Natural killer cell (primary cell): ENCODE results near the gene DHX16. TPM values are rescaled to one million over a fixed set of nuclear protein-coding genes. Genes with fewer than 3 reads are reported as not detected.
A peak's percentile ranks its signal among the peaks of the same experiment; 100 is the strongest.

Experiments used
- ATAC-seq, 3 donors: fragments of 150-1000 bp in 2 of 3; fragments of 200-7000 bp in 1 of 3; cut with Tn5 transposase; 1 replicate in 1 of 3; 2 replicates in 2 of 3; pipeline ENCODE4 v1.10.0; 2021; ENCODE audit warnings: mild to moderate bottlenecking in 2 of 3, moderate library complexity in 2 of 3
- DNase-seq, 2 donors: peaks; one replicate each; pipeline versions ENCODE4 v3.0.0 to v3.0.0-alpha.2; 2013 to 2021; ENCODE audit warnings: mixed read lengths in 1 of 2
- H3K27ac ChIP-seq: one replicate; pipeline ENCODE4 v1.5.1; 2013; ENCODE audit warnings: mild to moderate bottlenecking, low read length
- H3K27me3 ChIP-seq: one replicate; pipeline ENCODE4 v1.6.1; 2013; ENCODE audit warnings: low read length; ENCODE audit not compliant: control insufficient read depth, insufficient read depth
- H3K36me3 ChIP-seq: one replicate; pipeline ENCODE4 v1.6.1; 2013; ENCODE audit warnings: low read length; ENCODE audit not compliant: control insufficient read depth, insufficient read depth
- H3K4me1 ChIP-seq: one replicate; pipeline ENCODE4 v1.6.1; 2013; ENCODE audit warnings: low read length; ENCODE audit not compliant: control insufficient read depth, insufficient read depth
- H3K4me3 ChIP-seq: one replicate; pipeline ENCODE4 v1.5.1; 2013; ENCODE audit warnings: low read length
- H3K9me3 ChIP-seq: one replicate; pipeline ENCODE4 v1.6.1; 2013; ENCODE audit warnings: low read length; ENCODE audit not compliant: control insufficient read depth, insufficient read depth
- H3K27ac Mint-ChIP-seq, 2 donors: one replicate each; pipeline ENCODE4 v1.8.0; 2022; ENCODE audit warnings: mild to moderate bottlenecking in 2 of 2, mixed read lengths in 2 of 2, moderate library complexity in 1 of 2
- H3K27me3 Mint-ChIP-seq, 2 donors: one replicate each; pipeline ENCODE4 v1.8.0; 2022; ENCODE audit warnings: low read depth in 2 of 2, mixed read lengths in 2 of 2
- H3K36me3 Mint-ChIP-seq: one replicate; pipeline ENCODE4 v1.8.0; 2022; ENCODE audit warnings: mixed read lengths
- H3K4me1 Mint-ChIP-seq, 2 donors: one replicate each; pipeline ENCODE4 v1.8.0; 2022; ENCODE audit warnings: mixed read lengths in 2 of 2
- H3K4me3 Mint-ChIP-seq: one replicate; pipeline ENCODE4 v1.8.0; 2022; ENCODE audit warnings: mild to moderate bottlenecking, moderate library complexity, mixed read lengths
- H3K9me3 Mint-ChIP-seq, 2 donors: one replicate each; pipeline ENCODE4 v1.8.0; 2022; ENCODE audit warnings: mixed read lengths in 2 of 2
- WGBS: methylation state at CpG from one replicate; pipeline ENCODE4 v1.1.7; 2013; ENCODE audit warnings: missing lambda C conversion rate; ENCODE audit not compliant: insufficient coverage; 5-methylcytosine and 5-hydroxymethylcytosine counted together
- intact Hi-C: fragments of 100-400 bp; cut with micrococcal nuclease; formaldehyde crosslinking; loops from one replicate; pipeline ENCODE4 v1.14.2; 2022
- total RNA-seq, 4 donors: library from RNA; stranded (reverse); fragments of 120-200 nt in 1 of 4; gene quantifications; one replicate each; pipeline versions ENCODE4 v1.2.3 to v1.2.4, GENCODE V29; 2013 to 2022
- TF ChIP-seq, protein P1 (sequence below): fragments of 200-600 bp; IDR thresholded peaks from one replicate; pipeline ENCODE4 v1.8.0; 2022; ENCODE audit warnings: antibody characterized with exemption

The DHX16 gene
- total RNA-seq, 3 donors from 2014 or later (not counting 1 experiment from before 2014, with no cell fraction given): 27.3 to 35.7 (median 27.7) TPM

- Mint-ChIP-seq H3K27me3 (no peaks in the 10 kb centered on the region), H3K9me3 (no peaks in the 10 kb centered on the region), H3K4me1 (peaks cover 9 to 39% of the 10 kb centered on the region in 2 donors), H3K27ac (peak overlapping the region in 1 of 2 donors; percentile 29), H3K4me3 (no peak overlapping the region), H3K36me3 (peaks cover 8% of the 10 kb centered on the region)
- 94% methylated on average over 6 of the region's 6 CpGs for WGBS
- no peak overlapping the region for H3K4me3 ChIP-seq
- H3K27me3 ChIP-seq: no peaks in the 10 kb centered on the region
- TF ChIP-seq, protein P1, sequence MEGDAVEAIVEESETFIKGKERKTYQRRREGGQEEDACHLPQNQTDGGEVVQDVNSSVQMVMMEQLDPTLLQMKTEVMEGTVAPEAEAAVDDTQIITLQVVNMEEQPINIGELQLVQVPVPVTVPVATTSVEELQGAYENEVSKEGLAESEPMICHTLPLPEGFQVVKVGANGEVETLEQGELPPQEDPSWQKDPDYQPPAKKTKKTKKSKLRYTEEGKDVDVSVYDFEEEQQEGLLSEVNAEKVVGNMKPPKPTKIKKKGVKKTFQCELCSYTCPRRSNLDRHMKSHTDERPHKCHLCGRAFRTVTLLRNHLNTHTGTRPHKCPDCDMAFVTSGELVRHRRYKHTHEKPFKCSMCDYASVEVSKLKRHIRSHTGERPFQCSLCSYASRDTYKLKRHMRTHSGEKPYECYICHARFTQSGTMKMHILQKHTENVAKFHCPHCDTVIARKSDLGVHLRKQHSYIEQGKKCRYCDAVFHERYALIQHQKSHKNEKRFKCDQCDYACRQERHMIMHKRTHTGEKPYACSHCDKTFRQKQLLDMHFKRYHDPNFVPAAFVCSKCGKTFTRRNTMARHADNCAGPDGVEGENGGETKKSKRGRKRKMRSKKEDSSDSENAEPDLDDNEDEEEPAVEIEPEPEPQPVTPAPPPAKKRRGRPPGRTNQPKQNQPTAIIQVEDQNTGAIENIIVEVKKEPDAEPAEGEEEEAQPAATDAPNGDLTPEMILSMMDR: no peak
- DNase-seq (no peak), ATAC-seq (no peak)
- H3K27ac ChIP-seq: no peak overlapping the region
- no peaks in the 10 kb centered on the region for H3K9me3 ChIP-seq
- H3K36me3 ChIP-seq: peaks cover 36% of the 10 kb centered on the region
- peaks cover 17% of the 10 kb centered on the region for H3K4me1 ChIP-seq
- intact Hi-C loops: no loop called here
These were observed 34.6 kb upstream of the DHX16 start for GRCh38 chr6:30707281-30707850.

DNA sequence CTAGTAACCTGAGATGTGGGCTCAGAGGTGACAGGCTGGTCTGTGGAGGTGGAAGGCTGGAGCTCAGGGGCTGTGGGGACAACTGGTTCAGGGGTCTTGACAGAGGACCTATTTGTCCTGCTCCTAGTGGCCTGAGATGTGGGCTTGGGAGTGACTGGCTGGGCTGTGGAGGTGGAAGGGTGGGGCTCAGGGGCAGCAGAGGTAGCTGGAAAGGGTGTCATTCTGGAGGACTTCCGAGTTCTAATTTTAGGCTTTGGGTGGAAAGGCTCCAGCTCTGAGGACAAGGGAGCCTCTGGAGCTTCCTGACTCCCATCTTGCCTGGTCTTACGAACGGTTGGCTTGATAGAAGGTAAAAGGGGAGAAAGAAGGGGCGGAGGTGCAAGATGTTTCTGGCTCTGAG lies 32.8 kb upstream of the DHX16 start:
- no peak overlapping the region for H3K27ac Mint-ChIP-seq
- no peaks in the 10 kb centered on the region for H3K27me3 Mint-ChIP-seq
- peaks cover 0 to 22% of the 10 kb centered on the region in 2 donors for H3K4me1 Mint-ChIP-seq
- H3K36me3 ChIP-seq: peaks cover 33% of the 10 kb centered on the region
- H3K4me3 ChIP-seq: no peak overlapping the region
- no peaks in the 10 kb centered on the region for H3K9me3 ChIP-seq
- no peak overlapping the region for H3K4me3 Mint-ChIP-seq
- DNase-seq: no peak
- 96% methylated on average over 4 of the region's 4 CpGs for WGBS
- no peaks in the 10 kb centered on the region for H3K9me3 Mint-ChIP-seq
- no peaks in the 10 kb centered on the region for H3K27me3 ChIP-seq
- H3K36me3 Mint-ChIP-seq: peaks cover 8% of the 10 kb centered on the region
- no peak overlapping the region for H3K27ac ChIP-seq
- TF ChIP-seq, protein P1: no peak
- intact Hi-C loops: no loop called here
- no peak for ATAC-seq
- no peaks in the 10 kb centered on the region for H3K4me1 ChIP-seq

- Mint-ChIP-seq H3K4me1 (peaks cover 0 to 22% of the 10 kb centered on the region in 2 donors), H3K9me3 (no peaks in the 10 kb centered on the region), H3K4me3 (no peak overlapping the region), H3K27ac (peak overlapping the region in 1 of 2 donors; percentile 7), H3K36me3 (peaks cover 8% of the 10 kb centered on the region), H3K27me3 (no peaks in the 10 kb centered on the region)
- Histone ChIP-seq H3K36me3 (peaks cover 36% of the 10 kb centered on the region), H3K27ac (no peak overlapping the region), H3K4me3 (no peak overlapping the region), H3K9me3 (no peaks in the 10 kb centered on the region), H3K27me3 (no peaks in the 10 kb centered on the region), H3K4me1 (no peaks in the 10 kb centered on the region)
- ATAC-seq (no peak), DNase-seq (no peak)
- WGBS: 89% methylated on average over 4 of the region's 4 CpGs
- intact Hi-C loops: no loop called here
- TF ChIP-seq, protein P1: no peak
These were observed 31.0 kb upstream of the DHX16 start for GRCh38 chr6:30703821-30704220.

DNA sequence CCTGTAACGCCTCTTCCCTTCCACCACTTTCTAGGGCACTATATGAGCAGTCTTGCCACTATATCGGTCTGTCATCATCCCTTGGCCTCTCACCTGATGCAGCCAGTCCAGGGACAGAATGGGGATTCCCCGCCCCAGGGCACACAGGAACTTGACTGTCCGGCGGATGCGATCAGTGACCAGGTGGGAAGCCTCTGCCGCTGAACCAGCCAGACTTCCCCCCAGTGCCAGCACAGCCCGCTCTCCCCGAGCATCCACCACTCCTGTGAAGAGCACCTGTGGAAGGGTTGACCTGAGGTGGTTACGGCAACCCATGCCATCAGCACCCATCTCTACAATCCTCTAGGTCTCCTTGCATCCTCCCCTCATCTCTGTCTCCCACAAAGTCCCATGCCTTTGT lies 30.2 kb upstream of the DHX16 start:
- TF ChIP-seq, protein P1: no peak
- Mint-ChIP-seq H3K27ac (no peak overlapping the region), H3K4me3 (no peak overlapping the region), H3K36me3 (peaks cover 8% of the 10 kb centered on the region), H3K27me3 (no peaks in the 10 kb centered on the region), H3K9me3 (no peaks in the 10 kb centered on the region), H3K4me1 (peaks cover 0 to 20% of the 10 kb centered on the region in 2 donors)
- 98% methylated on average over 10 of the region's 10 CpGs for WGBS
- no peak for DNase-seq
- Histone ChIP-seq H3K4me1 (no peaks in the 10 kb centered on the region), H3K4me3 (no peak overlapping the region), H3K27ac (no peak overlapping the region), H3K27me3 (no peaks in the 10 kb centered on the region), H3K9me3 (no peaks in the 10 kb centered on the region), H3K36me3 (peaks cover 34% of the 10 kb centered on the region)
- intact Hi-C loops: no loop called here
- ATAC-seq: no peak
